Ramos (cell line): ENCODE data around the gene LLGL2.
"Not testable (repeated sequence)": the region's sequence is repeated elsewhere in the genome, so short reads cannot be mapped to it uniquely, and the experiment has no call there.

Experiments used
- in situ Hi-C: fragments of 300-500 bp; cut with MboI; formaldehyde crosslinking; loops from one replicate; pipeline ENCODE4 v1.14.3; 2022; ENCODE audit warnings: low sequenced_read_pairs; ENCODE audit not compliant: unreplicated experiment

LLGL2 gene

GRCh38 chr17:75587675-75588595, 62.4 kb downstream of the LLGL2 start, which contains the start of gene MYO15B:
Gene MYO15B (plus strand): TSS chr17:75587800. CDS start chr17:75588058, 258 bp downstream.
- in situ Hi-C loops, result no loop called here

DNA sequence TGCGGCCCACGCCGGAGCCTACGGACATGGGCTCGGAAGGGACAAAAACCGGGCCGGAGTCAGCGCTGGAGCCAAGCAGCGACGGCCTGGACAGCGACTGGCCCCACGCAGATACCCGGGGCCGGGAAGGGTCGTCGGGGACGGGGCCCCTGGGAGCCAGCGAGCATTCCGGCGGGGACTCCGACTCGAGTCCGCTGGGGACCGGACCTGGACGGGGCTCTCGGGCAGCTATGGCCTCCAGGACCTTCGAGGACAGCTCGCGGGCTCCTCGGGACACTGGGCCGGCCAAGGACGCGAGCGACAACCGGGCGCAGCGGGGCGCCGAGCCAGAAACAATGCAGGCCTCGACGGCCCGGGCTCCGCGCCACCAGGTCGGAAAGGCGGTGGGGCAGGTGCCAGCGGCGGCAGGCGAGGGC, 63.1 kb downstream of the LLGL2 start:
- in situ Hi-C loops, result no loop called here

DNA sequence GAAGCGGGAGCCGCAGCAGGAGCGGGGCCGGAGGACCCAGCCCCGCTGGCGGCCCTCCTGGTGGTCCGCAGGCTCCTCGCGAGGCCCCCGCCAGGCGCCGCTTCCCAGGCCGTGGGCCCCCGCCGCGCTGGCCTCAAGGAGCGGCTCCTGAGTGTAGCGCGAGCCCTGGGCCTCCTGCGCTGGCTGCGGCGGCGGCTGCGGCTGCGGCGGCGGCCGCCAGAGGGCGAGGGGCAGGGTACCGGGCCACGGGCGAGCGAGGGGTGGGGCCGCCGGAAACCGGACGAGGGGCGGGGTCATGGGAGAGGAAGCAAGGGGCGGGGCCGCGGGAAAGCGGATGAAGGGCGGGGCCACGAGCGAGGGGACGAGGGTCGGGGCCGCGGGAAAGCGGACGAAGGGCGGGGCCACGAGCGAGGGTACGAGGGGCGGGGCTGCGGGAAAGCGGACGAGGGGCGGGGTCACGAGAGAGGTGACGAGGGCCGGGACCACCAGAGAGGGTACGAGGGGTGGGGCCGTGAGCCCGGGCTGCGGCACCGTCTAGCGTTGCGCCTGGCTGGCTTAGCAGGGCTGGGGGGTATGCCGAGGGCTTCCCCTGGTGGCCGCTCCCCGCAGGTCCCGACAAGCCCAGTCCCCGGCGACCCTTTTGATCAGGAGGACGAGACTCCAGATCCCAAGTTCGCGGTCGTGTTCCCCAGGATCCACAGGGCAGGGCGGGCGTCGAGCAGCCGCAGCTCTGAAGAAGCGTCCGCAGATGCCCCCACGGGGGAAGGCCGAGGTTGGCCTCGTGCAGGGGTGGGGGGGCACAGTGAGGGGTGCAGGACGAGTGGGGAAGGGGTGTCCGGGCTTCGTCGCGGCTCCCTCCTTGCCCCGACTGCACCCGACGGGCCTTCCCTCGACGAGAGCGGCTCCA, 63.8 kb downstream of the LLGL2 start:
- in situ Hi-C loops, result no loop called here

DNA sequence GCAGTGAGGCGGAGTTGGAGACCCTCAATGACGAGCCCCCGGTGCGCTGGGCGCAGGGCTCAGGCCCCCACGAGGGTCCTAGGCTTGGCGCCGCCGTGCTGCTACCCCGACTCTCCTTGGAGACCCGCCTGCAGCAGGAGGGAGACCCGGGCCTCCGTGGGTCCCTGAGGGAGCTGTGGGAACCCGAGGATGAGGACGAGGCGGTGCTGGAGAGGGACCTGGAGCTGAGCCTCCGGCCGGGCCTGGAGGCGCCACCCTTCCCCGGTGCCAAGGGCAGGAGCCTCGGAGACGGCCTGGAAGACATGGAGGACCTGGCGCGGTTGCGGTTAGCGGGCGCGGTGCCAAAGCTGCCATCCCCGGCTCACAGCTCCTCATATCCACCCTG, 64.4 kb downstream of the LLGL2 start:
- in situ Hi-C loops, result no loop called here

DNA sequence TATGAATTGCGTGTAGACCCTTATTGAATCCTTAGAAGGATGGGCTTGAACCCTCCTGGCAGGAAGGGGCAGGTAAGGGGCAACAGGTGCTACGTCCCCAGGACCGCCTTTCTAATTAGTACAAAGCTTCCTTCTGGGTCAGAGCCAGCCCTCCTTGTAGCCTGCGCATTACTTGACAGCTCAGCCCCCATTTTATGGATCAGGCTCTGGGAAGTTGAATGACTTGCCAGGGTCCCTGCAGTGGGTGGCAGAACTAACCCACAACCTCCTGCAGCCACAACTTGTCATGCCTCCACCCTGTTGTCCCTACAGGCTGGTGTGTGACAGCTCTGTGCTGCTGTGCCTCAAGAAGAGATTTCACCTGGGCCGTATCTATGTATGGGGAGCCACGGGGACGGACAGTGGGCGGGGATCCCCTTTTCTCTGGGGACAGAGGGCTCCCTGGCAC, 64.8 kb downstream of the LLGL2 start:
- in situ Hi-C loops, result no loop called here

DNA sequence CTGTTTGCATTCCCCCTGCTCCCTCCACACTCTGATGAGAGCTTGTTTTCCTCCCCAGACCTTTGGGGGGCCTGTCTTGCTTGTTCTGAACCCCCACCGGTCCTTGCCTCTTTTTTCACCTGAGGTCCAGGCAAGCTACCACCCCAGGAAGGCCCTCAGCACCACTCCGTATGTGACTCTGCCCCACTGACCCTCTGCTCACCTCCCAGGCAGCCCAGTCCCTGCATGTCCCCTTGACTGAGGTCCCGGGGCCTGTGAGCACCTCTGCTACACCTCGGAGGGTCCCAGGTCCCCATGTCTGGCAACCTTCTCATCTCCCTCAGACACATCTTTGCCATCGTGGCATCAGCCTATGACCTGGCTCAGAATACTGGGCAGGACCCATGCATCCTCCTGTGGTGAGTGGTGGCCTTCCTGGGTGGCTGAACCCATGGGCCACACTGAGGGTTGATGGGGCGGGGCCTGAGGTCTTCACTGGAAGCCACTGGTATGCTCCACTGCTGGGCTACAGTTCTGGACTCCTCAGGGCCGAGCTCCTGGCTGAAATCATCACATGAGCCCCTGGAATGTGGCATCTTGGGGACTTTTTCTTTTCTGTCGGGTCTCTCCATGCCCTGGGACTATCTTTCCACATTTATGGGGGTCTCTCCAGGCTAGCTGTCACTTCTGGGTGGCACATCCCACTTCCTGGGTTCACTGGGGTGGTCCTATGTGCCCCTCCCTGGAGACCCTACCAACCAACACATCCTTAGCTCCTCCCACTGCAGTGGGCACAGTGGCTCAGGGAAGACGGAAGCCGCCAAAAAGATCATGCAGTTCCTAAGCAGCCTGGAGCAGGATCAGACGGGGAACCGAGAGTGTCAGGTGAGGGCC, 65.6 kb downstream of the LLGL2 start:
- in situ Hi-C loops, result no loop called here

DNA sequence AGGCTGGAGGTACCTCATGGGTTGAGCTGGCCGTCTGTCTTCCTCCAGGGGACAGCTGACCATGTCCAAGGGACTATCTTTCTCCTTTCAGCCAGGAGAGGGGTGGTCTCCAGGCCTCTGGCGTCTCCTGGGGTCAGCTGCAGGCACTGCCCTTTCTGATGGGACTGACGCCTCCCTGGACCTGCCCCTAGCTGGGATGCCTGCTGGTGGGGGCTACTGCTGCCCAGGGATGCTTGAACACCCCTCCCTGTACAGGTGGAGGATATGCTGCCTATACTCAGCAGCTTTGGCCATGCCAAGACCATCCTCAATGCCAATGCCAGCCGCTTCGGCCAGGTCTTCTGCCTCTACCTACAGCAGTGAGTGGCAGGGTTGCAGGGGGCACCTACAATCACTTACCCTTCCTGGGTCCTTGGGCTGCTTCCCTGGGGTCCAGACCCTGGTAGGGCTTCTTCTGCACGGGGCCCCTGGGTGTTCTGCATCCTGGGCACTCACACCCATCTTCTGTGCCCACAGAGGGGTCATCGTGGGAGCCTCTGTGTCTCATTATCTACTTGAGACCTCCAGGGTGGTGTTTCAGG, 66.3 kb downstream of the LLGL2 start:
- in situ Hi-C loops, result no loop called here

DNA sequence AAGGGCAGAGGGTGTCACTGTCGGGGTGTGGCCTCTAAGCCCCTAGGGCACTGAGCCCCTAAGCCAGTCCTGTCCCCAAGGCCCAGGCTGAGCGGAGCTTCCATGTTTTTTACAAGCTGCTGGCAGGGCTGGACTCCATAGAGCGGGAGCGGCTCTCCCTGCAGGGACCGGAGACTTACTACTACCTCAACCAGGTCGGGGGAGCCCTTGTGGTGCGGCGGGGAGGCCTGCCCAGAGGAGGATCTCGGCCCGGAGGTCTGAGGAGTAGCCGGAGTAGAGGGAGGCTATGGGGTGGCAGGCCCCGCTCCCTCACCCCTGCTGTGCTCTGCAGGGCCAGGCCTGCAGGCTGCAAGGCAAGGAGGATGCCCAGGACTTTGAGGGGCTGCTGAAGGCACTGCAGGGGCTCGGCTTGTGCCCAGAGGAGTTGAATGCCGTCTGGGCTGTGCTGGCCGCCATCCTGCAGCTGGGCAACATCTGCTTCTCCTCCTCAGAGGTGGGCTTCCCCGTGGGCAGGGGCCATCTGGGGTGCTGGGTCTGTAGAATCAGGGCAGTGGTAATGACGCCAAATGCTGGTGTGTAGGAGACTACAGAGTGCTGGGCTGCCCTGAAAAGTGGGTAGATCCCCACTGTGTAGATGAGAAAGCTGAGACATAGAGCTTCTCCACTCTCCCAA, 67.0 kb downstream of the LLGL2 start:
- in situ Hi-C loops, result no loop called here

GRCh38 chr17:75593430-75593829, 67.9 kb downstream of the LLGL2 start:
- in situ Hi-C loops, result not testable (repeated sequence)

DNA sequence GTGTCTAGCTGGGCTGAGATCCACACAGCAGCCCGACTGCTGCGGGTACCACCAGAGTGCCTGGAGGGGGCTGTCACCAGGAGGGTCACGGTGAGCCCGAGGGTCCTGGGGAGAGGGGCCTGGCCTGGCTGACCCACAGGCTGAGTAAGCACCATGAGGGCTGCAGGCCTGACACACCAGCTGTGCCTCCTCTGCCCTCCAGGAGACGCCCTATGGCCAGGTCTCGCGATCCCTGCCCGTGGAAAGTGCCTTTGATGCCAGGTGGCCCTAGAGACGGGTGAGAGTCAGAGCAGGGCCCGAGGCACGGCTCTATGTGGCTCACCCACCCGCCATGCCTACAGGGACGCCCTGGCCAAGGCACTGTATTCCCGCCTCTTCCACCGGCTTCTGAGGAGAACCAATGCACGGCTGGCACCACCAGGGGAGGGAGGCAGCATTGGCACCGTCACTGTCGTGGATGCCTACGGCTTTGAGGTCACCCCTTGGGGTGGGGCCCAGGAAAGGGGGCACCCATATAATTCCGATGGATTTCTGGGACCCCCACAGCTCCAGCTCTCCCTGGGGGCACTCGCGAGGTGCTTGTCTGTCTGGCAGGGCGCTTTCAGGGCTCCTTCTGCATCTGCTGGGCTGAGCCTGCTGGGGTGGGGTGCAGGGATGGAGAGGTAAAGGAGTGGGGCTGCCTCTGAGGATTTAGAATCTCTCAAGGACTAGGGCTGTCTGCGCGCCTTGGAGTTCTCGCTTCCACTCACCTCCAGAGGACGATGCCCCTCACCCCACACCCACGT, 69.2 kb downstream of the LLGL2 start:
- in situ Hi-C loops, result no loop called here

DNA sequence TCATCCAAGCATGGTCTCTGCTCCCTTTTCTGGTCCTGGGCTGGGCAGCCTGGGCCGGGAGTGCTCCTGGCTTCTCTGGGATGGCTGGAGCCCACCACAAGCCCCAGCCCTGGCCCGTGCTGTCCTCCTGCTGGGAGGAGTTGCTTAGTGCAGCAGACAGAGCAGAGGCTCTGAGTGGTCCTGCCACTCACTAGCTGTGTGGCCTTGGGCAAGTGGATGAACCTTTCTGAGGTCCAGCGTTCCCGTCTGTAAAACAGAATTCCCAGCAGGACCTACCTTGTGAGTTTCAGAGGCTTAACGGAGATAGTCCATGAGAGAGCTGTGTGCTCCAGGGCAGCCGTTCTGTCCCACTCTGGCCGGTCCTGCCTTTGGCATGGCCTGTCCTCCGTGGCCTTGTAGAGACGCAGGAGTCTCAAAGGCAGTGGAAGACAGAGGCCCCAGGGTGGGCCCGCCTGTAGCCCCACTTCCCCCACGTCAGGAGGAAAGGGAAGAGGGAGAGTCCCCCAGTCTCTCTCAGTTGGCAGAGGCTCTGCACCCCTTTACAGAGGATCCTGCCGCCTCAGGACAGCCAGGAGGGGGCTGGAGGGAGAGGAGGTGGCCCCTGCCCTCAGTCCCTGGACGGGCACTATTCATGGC, 69.9 kb downstream of the LLGL2 start:
- in situ Hi-C loops, result no loop called here

DNA sequence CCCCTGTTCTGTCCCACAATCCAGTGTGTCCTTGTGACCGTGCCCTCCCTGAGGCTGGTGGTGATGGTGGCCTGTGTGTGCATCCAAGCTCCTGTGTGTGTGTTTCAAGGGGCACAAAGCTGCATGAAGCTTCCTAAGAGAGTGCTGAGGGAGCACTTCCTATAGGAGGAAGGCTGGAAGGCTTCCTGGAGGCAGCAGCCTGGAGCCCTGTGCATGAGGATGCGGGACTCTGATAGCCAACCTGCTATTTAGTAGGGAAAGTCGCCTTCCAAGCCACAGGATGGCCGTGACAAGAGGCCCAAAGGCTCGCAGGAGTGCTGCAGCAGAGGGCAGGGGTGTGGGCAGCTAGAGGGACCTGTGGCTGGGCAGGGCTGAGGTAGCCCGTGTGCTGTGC, 70.4 kb downstream of the LLGL2 start:
- in situ Hi-C loops, result no loop called here

GRCh38 chr17:75596320-75597087, 71.0 kb downstream of the LLGL2 start:
- in situ Hi-C loops, result no loop called here

DNA sequence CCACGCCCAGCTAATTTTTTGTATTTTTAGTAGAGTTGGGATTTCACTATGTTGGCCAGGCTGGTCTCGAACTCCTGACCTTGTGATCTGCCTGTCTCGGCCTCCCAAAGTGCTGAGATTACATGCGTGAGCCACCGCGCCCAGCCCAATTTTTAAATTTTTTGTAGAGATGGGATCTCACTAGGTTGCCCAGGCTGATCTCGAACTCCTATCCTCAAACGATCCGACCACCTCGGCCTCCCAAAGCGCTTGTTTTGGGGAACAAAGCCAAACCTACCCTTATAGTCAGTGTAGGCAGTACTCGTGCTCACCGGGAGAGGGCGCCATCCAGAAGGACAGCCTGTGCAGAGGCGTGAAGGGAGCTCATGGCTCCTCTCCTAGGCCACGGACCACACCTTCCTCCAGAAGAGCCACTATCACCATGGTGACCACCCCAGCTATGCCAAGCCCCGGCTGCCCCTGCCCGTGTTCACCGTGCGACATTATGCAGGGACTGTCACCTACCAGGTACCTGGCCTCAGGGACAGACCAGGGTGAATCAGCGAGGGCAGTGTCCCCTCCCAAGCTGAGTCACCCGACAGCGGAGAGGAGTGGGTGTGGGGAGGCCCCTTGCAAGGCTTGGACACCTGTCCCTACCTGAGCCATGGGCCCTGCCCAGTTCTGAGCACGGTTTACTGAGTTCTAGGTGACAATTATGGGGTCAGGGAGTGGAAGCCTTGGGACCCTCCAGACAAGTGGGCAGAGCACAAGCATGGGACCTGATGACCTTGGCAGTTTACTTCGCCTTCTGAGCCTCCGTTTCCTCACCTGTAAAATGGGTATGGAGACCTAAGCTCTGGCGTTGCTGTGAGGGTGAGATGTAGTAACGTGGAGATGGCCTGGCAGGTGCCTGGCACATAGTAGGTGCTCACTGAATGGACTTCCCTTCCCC, 75.8 kb downstream of the LLGL2 start:
- in situ Hi-C loops, result loop anchor here (10.0 kb wide), 1 partner anchor 243 kb away; the partner anchor contains the start of gene UNC13D

- in situ Hi-C loops, result loop anchor here (10.0 kb wide), 1 partner anchor 242 kb away; the partner anchor contains the start of gene UNC13D
These were observed 77.1 kb downstream of the LLGL2 start for GRCh38 chr17:75602644-75603043.

GRCh38 chr17:75603123-75603522, 77.6 kb downstream of the LLGL2 start:
- in situ Hi-C loops, result loop anchor here (10.0 kb wide), 1 partner anchor 242 kb away; the partner anchor contains the start of gene UNC13D
